Measurements from ENCODE around the gene STARD13.

The STARD13 gene

GRCh38 chr13:33308863-33309262 lies 23.3 kb upstream of the STARD13 start:
- no peak for DNase-seq

- no peak for DNase-seq
Measured at GRCh38 chr13:33307843-33308242, 22.3 kb upstream of the STARD13 start.

- no peak for DNase-seq
Measured at GRCh38 chr13:33303855-33304597, 18.5 kb upstream of the STARD13 start.

GRCh38 chr13:33299626-33300025 lies 14.1 kb upstream of the STARD13 start:
- no peak for DNase-seq

GRCh38 chr13:33296793-33297425 lies 11.4 kb upstream of the STARD13 start:
- no peak for DNase-seq

- DNase-seq: no peak
Measured at GRCh38 chr13:33292712-33293111, 7.2 kb upstream of the STARD13 start.

- DNase-seq: no peak
Measured at GRCh38 chr13:33290421-33290965, 4.9 kb upstream of the STARD13 start.

- DNase-seq: no peak
Measured at GRCh38 chr13:33289966-33290365, 4.4 kb upstream of the STARD13 start.

GRCh38 chr13:33287142-33287882 lies 1.8 kb upstream of the STARD13 start:
- no peak for DNase-seq

GRCh38 chr13:33286128-33286527 lies 573 bp upstream of the STARD13 start:
- DNase-seq: no peak

- DNase-seq: no peak
Measured at GRCh38 chr13:33284916-33285315, 639 bp downstream of the STARD13 start.

- DNase-seq: no peak
Measured at GRCh38 chr13:33284031-33284430, 1.5 kb downstream of the STARD13 start.

- DNase-seq: no peak
Measured at GRCh38 chr13:33283195-33283911, 2.2 kb downstream of the STARD13 start.

GRCh38 chr13:33281951-33282595 lies 3.5 kb downstream of the STARD13 start:
- DNase-seq: no peak

GRCh38 chr13:33280923-33281322 lies 4.6 kb downstream of the STARD13 start:
- DNase-seq: no peak

GRCh38 chr13:33280279-33280905 lies 5.2 kb downstream of the STARD13 start:
- DNase-seq: no peak

- DNase-seq: no peak
Measured at GRCh38 chr13:33279414-33280278, 5.9 kb downstream of the STARD13 start.

- DNase-seq: no peak
Measured at GRCh38 chr13:33278913-33279312, 6.6 kb downstream of the STARD13 start.

GRCh38 chr13:33277946-33278345 lies 7.6 kb downstream of the STARD13 start:
- DNase-seq: no peak

GRCh38 chr13:33277037-33277740 lies 8.4 kb downstream of the STARD13 start:
- no peak for DNase-seq
